ENCODE results near the gene NAT8L. TPM values are rescaled to one million over a fixed set of nuclear protein-coding genes. Genes with fewer than 3 reads are reported as not detected.

The NAT8L gene
- total RNA-seq, 2 experiments from 2014 or later = 1.0 to 1.1 TPM

DNA sequence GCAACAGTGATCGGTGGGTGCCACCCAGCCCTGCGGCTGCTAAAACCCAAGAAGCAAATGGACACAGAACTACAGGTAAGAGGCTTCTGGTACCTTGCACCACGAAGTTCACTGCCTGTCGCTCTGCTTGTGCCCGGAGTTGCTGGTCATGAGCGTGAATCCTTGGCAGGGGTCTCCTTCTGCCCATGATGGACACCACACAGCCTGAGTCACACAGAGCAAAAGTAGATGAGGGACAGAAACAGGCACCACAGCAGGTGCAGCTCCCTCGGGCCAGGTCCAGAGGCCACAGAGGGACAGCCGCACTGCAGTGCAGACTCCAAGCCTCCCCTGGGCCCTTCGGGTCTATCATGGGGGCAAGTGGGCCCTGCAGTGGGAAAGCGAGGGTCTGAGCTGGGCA, 22.4 kb downstream of the NAT8L start:
- TF ChIP-seq, protein P1, sequence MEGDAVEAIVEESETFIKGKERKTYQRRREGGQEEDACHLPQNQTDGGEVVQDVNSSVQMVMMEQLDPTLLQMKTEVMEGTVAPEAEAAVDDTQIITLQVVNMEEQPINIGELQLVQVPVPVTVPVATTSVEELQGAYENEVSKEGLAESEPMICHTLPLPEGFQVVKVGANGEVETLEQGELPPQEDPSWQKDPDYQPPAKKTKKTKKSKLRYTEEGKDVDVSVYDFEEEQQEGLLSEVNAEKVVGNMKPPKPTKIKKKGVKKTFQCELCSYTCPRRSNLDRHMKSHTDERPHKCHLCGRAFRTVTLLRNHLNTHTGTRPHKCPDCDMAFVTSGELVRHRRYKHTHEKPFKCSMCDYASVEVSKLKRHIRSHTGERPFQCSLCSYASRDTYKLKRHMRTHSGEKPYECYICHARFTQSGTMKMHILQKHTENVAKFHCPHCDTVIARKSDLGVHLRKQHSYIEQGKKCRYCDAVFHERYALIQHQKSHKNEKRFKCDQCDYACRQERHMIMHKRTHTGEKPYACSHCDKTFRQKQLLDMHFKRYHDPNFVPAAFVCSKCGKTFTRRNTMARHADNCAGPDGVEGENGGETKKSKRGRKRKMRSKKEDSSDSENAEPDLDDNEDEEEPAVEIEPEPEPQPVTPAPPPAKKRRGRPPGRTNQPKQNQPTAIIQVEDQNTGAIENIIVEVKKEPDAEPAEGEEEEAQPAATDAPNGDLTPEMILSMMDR (IDR thresholded peaks at IDR 0.05) = no peak
- H3K9me3 Mint-ChIP-seq = no peaks in the 10 kb centered on the region
- no peak for DNase-seq

DNA sequence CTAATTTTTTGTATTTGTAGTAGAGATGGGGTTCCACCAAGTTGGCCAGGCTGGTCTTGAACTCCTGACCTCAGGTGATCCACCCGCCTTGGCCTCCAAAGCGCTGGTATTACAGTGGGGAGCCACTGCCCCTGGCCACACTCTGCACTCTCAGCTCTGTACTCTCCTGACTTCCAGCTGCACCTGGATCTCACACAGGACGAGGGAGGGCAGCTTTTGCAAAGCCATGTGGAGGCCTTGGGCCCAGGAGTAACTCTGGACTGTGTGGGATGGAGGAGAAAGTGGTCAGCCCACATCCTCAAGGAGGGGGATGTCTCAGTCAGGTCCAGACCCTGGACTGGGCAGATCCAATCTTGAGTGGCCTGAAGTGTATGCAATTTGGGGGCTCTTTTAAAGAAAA, 23.0 kb downstream of the NAT8L start:
- peaks cover 1% of the 10 kb centered on the region for H3K27me3 Mint-ChIP-seq
- ATAC-seq (no peak), DNase-seq (no peak)
- H3K9me3 Mint-ChIP-seq = no peaks in the 10 kb centered on the region
- intact Hi-C loops (cut with micrococcal nuclease) = no loop called here
- CTCF ChIA-PET = no interaction called here
- TF ChIP-seq, protein P1 (IDR thresholded peaks at IDR 0.05) = no peak
- no peaks in the 10 kb centered on the region for H3K4me1 Mint-ChIP-seq (ENCODE audit: low read depth)
- no peak overlapping the region for H3K27ac Mint-ChIP-seq
- no peaks in the 10 kb centered on the region for H3K36me3 Mint-ChIP-seq (ENCODE audit: low read depth)
- POLR2A ChIA-PET = interaction anchor here (1.1 kb wide), 1 partner anchor 26 kb away, joined by 3 read pairs; no protein-coding TSS in a partner anchor
- H3K4me3 Mint-ChIP-seq = no peak overlapping the region

More for the DNA sequence above, 22.4 kb downstream of the NAT8L start:
- POLR2A ChIA-PET = interaction anchor here (1.1 kb wide), 1 partner anchor 27 kb away, joined by 3 read pairs; no protein-coding TSS in a partner anchor
- H3K4me3 Mint-ChIP-seq = no peak overlapping the region
- CTCF ChIA-PET = no interaction called here
- intact Hi-C loops (cut with micrococcal nuclease) = no loop called here
- ATAC-seq = no peak
- no peaks in the 10 kb centered on the region for H3K4me1 Mint-ChIP-seq (ENCODE audit: low read depth)
- H3K27me3 Mint-ChIP-seq = peaks cover 1% of the 10 kb centered on the region
- H3K36me3 Mint-ChIP-seq (ENCODE audit: low read depth) = no peaks in the 10 kb centered on the region
- H3K27ac Mint-ChIP-seq = no peak overlapping the region

DNA sequence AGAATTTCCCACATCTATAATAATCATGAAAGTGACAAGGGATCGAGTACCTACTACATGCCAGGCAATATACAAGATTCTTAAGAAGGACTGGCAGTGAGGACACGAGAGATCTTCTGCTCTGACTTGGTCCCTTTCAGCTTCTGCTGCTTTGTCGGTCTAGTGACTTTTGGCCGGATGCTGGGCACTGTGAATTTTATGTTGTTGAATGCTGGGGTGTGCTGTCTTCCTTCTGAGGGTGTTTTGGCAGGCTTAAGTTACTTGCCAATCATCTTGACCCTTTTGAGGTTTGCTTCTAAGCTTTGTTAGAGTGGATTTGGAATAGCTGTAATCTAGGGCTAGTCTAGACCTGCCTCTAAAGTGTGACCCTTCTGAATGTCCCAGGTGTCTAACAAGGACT, 23.5 kb downstream of the NAT8L start:
- no peak for ATAC-seq
- CTCF ChIA-PET = no interaction called here
- DNase-seq = no peak
- Mint-ChIP-seq H3K4me3 (no peak overlapping the region), H3K4me1 (ENCODE audit: low read depth) (no peaks in the 10 kb centered on the region), H3K27ac (no peak overlapping the region), H3K27me3 (peaks cover 1% of the 10 kb centered on the region), H3K9me3 (no peaks in the 10 kb centered on the region), H3K36me3 (ENCODE audit: low read depth) (no peaks in the 10 kb centered on the region)
- TF ChIP-seq, protein P1 (IDR thresholded peaks at IDR 0.05) = no peak
- POLR2A ChIA-PET = no interaction called here
- intact Hi-C loops (cut with micrococcal nuclease) = no loop called here

DNA sequence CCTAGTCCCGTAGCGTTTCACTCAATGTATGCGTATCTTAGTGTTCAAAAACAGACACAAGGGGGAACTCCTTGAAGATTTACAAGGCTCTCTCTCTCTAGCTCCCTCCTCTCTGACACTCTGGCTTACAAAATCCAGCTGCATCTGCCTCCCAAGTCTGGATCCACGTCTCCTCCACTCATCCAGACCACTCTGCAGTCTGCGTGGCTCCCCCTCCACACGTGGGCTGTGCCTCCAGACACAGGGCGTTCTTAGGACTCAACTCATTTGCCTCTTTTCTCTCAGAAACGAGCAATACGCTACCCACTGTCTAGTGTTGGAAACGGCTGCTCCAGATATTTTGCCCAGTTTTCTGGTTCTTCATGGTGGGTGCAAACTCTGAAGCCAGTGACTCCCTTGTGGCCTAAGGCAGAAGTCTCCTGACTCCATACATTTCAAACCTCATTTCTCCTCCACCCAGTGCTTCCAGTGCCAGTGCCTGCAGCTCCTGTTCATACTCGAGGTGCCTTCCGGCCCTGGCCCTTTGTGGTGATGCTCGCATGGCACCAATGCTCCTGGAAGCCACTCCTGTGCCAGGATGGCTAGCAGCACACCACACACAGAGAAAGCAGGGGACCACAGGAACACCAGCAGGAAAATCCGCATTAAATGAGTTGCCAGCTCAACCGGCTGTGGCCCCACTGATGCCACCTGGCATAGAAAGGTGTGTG, 24.1 kb downstream of the NAT8L start:
- intact Hi-C loops (cut with micrococcal nuclease) = no loop called here
- DNase-seq (no peak), ATAC-seq (no peak)
- TF ChIP-seq, protein P1 (IDR thresholded peaks at IDR 0.05) = no peak
- Mint-ChIP-seq H3K27me3 (peaks cover 1% of the 10 kb centered on the region), H3K27ac (no peak overlapping the region), H3K4me3 (no peak overlapping the region), H3K4me1 (ENCODE audit: low read depth) (no peaks in the 10 kb centered on the region), H3K36me3 (ENCODE audit: low read depth) (no peaks in the 10 kb centered on the region), H3K9me3 (no peaks in the 10 kb centered on the region)
- POLR2A ChIA-PET = interaction anchor here (0.6 kb wide), 1 partner anchor 9 kb away, joined by 4 read pairs; no protein-coding TSS in a partner anchor
- CTCF ChIA-PET = no interaction called here

DNA sequence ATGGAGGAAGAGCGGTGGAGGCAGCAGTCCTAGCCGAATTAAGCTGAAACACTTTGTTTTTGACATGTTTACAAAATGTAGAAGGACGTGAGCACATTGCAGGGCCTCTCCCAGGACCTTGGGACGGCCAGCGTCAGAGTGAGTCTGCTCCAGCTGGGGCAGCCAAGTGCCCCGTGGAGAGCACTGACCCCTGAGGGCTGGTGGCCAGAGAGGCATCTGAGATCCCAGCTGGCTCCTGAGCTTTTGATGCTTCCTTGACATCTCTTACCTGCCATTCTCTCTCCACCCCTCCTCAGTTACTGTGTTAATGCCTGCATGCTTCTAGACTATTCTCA, 24.7 kb downstream of the NAT8L start:
- Mint-ChIP-seq H3K4me3 (no peak overlapping the region), H3K36me3 (ENCODE audit: low read depth) (no peaks in the 10 kb centered on the region), H3K9me3 (no peaks in the 10 kb centered on the region), H3K4me1 (ENCODE audit: low read depth) (no peaks in the 10 kb centered on the region), H3K27ac (no peak overlapping the region), H3K27me3 (peaks cover 1% of the 10 kb centered on the region)
- intact Hi-C loops (cut with micrococcal nuclease) = no loop called here
- no peak for DNase-seq
- ATAC-seq = no peak
- TF ChIP-seq, protein P1 (IDR thresholded peaks at IDR 0.05) = no peak
- ChIA-PET CTCF (no interaction called here), POLR2A (interaction anchor here (0.6 kb wide), 1 partner anchor 8 kb away, joined by 4 read pairs; no protein-coding TSS in a partner anchor)
